K562 treated with DMSO at 1 percent for 48 hours (cell line): ENCODE data around the gene GATD1. TPM values are rescaled to one million over a fixed set of nuclear protein-coding genes. Genes with fewer than 3 reads are reported as not detected.

Source experiments
- total RNA-seq: library from RNA; unstranded; fragments of 300-600 nt; gene quantifications from 2 replicates; pipeline ENCODE4 v1.2.3, GENCODE V29; 2022; ENCODE audit warnings: low replicate concordance; ENCODE audit errors: extremely low read depth

The GATD1 gene, protein sequence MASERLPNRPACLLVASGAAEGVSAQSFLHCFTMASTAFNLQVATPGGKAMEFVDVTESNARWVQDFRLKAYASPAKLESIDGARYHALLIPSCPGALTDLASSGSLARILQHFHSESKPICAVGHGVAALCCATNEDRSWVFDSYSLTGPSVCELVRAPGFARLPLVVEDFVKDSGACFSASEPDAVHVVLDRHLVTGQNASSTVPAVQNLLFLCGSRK
- not detected in 2 replicates for total RNA-seq

GRCh38 chr11:777288-778255 lies at the start of gene GATD1:
GATD1 (minus strand) TSS chr11:777487; CDS start chr11:777462, 25 bp downstream.

GRCh38 chr11:818396-819128 lies 41.3 kb upstream of the GATD1 start, which contains the start of gene PNPLA2:
PNPLA2 (plus strand) TSS chr11:818914; CDS start chr11:819719, 805 bp downstream.

GRCh38 chr11:809287-810039 lies 32.2 kb upstream of the GATD1 start, which contains the start of gene RPLP2:
RPLP2 (plus strand) TSS chr11:809967; CDS start chr11:810235, 268 bp downstream.

DNA sequence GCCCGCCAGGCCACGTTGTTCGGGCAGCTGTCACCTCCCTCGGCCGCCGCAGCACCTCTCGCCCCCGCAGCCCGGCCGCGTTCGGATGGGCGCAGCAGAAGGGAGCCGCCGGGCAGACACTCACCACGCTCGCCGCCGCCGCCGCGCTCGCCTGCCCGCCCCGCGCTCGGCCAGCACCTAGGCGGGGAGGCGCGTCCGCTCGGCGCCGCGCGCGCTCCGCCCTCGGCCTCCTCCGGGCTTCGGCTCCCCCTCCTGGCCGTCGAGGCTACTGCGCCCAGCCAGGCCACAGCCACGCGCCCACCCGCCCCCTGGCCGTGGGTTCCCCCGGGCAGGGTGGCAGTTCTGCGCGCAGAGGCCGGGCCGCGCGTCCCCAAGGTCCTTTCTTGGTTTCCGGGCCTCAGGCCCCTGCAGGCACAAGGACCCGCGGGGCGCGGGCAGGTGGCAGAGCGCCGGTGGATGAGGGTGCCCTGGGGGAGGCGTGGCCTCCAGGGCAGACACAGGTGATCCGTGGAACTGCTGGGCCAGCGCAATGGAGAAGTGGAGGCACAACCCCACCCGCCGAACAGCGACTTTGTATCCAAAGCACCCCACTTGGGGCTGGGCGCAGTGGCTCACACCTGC lies 20.9 kb upstream of the GATD1 start, which contains the start of gene SLC25A22:
SLC25A22 (minus strand) TSS at position 189 of the 621 bp plus-strand sequence. CDS start 3,275 bp downstream, outside the sequence.

GRCh38 chr11:789943-790342 lies 12.7 kb upstream of the GATD1 start, which contains the start of gene CEND1:
CEND1 (minus strand) TSS chr11:790090; CDS start chr11:788576, 1,514 bp downstream.

DNA sequence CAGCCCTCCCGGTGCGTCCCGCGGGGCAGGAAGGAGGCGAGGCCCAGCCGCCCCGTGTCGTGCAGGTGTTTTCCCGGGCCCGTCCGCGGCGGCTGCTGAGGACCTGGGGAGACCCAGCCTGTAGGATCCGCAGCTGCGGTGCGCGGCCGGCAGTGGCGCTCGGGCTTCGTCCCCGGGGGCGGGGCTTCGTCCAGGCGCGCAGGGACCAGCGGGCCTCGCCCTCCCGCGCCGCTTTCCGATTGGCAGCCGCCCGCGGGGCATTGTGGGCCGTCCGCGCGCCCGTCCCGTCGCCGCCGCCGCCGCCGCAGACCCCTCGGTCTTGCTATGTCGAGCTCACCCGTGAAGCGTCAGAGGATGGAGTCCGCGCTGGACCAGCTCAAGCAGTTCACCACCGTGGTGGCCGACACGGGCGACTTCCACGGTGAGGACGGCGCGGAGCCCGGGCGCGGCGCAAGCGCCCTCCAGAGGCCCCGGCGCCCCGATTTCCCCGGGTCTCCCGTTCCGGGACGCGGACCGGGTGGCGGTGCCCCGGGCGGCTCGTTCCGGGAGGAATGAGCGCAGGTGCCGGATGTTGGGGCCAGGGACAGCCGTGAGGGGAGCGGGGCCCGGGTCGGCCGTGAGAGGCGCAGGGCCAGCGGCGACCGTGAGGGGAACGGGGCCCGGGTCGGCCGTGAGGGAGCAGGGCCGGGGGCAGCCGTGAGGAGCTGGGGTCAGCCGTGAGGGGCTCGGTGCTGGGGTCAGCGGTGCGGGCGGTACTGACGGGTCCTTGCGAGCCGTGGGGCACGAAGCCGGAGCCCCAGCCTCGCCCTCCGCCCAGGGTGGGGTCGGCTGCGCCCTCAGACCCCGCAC lies 29.9 kb downstream of the GATD1 start, which contains the start of gene TALDO1:
TALDO1 (plus strand) TSS at position 307 of the 849 bp plus-strand sequence; CDS start at position 325, 18 bp downstream.

Other genes starting within 250 kb of the GATD1 start
- not detected in 2 replicates for gene HRAS, start 241.9 kb downstream of the GATD1 start, total RNA-seq
- not detected in 2 replicates for gene LRRC56, start 240.0 kb downstream of the GATD1 start, total RNA-seq
- gene LMNTD2, start 216.7 kb downstream of the GATD1 start, total RNA-seq, result not detected in 2 replicates
- not detected in 2 replicates for gene RASSF7, start 216.5 kb downstream of the GATD1 start, total RNA-seq
- gene PHRF1, start 201.0 kb downstream of the GATD1 start, total RNA-seq, result not detected in 2 replicates
- gene IRF7, start 161.5 kb downstream of the GATD1 start, total RNA-seq, result not detected in 2 replicates
- gene CDHR5, start 152.5 kb downstream of the GATD1 start, total RNA-seq, result not detected in 2 replicates
- gene SCT, start 150.3 kb downstream of the GATD1 start, total RNA-seq, result not detected in 2 replicates
- gene DRD4, start 140.2 kb downstream of the GATD1 start, total RNA-seq, result not detected in 2 replicates
- not detected in 2 replicates for gene DEAF1, start 82.3 kb downstream of the GATD1 start, total RNA-seq
- gene TMEM80, start 81.7 kb downstream of the GATD1 start, total RNA-seq, result not detected in 2 replicates
- gene EPS8L2, start 71.3 kb downstream of the GATD1 start, total RNA-seq, result not detected in 2 replicates
- 394 TPM in 1 of 2 replicates, not detected in the other for gene TALDO1, start 30.0 kb downstream of the GATD1 start, total RNA-seq
- not detected in 2 replicates for gene CEND1, start 12.6 kb upstream of the GATD1 start, total RNA-seq
- gene SLC25A22, start 20.8 kb upstream of the GATD1 start, total RNA-seq, result not detected in 2 replicates
- not detected in 2 replicates for gene PIDD1, start 27.7 kb upstream of the GATD1 start, total RNA-seq
- not detected in 2 replicates for gene RPLP2, start 32.5 kb upstream of the GATD1 start, total RNA-seq
- 265 TPM in 1 of 2 replicates, not detected in the other for gene PNPLA2, start 41.4 kb upstream of the GATD1 start, total RNA-seq
- not detected in 2 replicates for gene CRACR2B, start 50.4 kb upstream of the GATD1 start, total RNA-seq
- gene CD151, start 55.5 kb upstream of the GATD1 start, total RNA-seq, result 775 TPM in 1 of 2 replicates, not detected in the other
- not detected in 2 replicates for gene POLR2L, start 65.0 kb upstream of the GATD1 start, total RNA-seq
- gene TSPAN4, start 65.4 kb upstream of the GATD1 start, total RNA-seq, result not detected in 2 replicates
- not detected in 2 replicates for gene CHID1, start 133.3 kb upstream of the GATD1 start, total RNA-seq
- not detected in 2 replicates for gene AP2A2, start 148.4 kb upstream of the GATD1 start, total RNA-seq